Spleen (tissue), 11 donors: Measurements from ENCODE around the gene ZNF516. TPM values are rescaled to one million over a fixed set of nuclear protein-coding genes. Genes with fewer than 3 reads are reported as not detected.

Experiments
- DNase-seq: peaks from one replicate; pipeline ENCODE4 v3.0.0-alpha.2; 2020
- H3K27ac ChIP-seq, 8 donors: fragments of 200-600 bp; sonication (generic) in 7 of 8; 1 replicate in 4 of 8; 2 replicates in 4 of 8; pipeline versions ENCODE4 v1.5.0 to v1.8.0; 2016 to 2021; ENCODE audit warnings: inconsistent platforms in 4 of 8, mild to moderate bottlenecking in 4 of 8, moderate library complexity in 1 of 8
- H3K27me3 ChIP-seq, 7 donors: fragments of 200-600 bp; sonication (generic) in 6 of 7; replicated peaks in 1 of 7; 1 replicate in 4 of 7; 2 replicates in 3 of 7; pipeline versions ENCODE4 v1.5.0 to v1.8.0; 2016 to 2021; ENCODE audit warnings: inconsistent platforms in 3 of 7, mild to moderate bottlenecking in 1 of 7
- H3K36me3 ChIP-seq, 6 donors: fragments of 200-600 bp; sonication (generic) in 5 of 6; 1 replicate in 4 of 6; 2 replicates in 2 of 6; pipeline versions ENCODE4 v1.5.0 to v1.8.0; 2016 to 2021; ENCODE audit warnings: inconsistent platforms in 2 of 6
- H3K4me1 ChIP-seq, 6 donors: fragments of 200-600 bp; sonication (generic) in 5 of 6; 1 replicate in 3 of 6; 2 replicates in 3 of 6; pipeline versions ENCODE4 v1.5.0 to v1.8.0; 2016 to 2021; ENCODE audit warnings: inconsistent platforms in 3 of 6
- H3K4me3 ChIP-seq, 8 donors: fragments of 200-600 bp; sonication (generic) in 7 of 8; 1 replicate in 4 of 8; 2 replicates in 4 of 8; pipeline versions ENCODE4 v1.5.0 to v1.8.0; 2016 to 2021; ENCODE audit warnings: inconsistent platforms in 4 of 8, mild to moderate bottlenecking in 4 of 8, moderate library complexity in 2 of 8
- H3K9me3 ChIP-seq, 8 donors: fragments of 200-600 bp; sonication (generic) in 7 of 8; 1 replicate in 4 of 8; 2 replicates in 4 of 8; pipeline versions ENCODE4 v1.5.0 to v1.8.0; 2016 to 2021; ENCODE audit warnings: inconsistent platforms in 4 of 8
- CTCF ChIP-seq, 11 experiments: fragments of 200-600 bp in 7 of 11; fragments of 450-650 bp in 4 of 11; sonication (generic) in 4 of 11; IDR thresholded peaks in 8 of 11; conservative IDR thresholded peaks in 3 of 11; 1 replicate in 7 of 11; 2 replicates in 4 of 11; pipeline versions ENCODE4 v1.4.0 to v1.8.0; 2016 to 2021; ENCODE audit warnings: antibody characterized with exemption in 11 of 11, inconsistent platforms in 4 of 11, mild to moderate bottlenecking in 1 of 11
- POLR2A ChIP-seq, 3 donors: fragments of 450-650 bp; IDR thresholded peaks; one replicate each; pipeline ENCODE4 v1.5.1; 2017; ENCODE audit warnings: antibody characterized with exemption in 3 of 3, mild to moderate bottlenecking in 1 of 3
- POLR2AphosphoS5 ChIP-seq, 3 donors: sonication (generic); formaldehyde crosslinking; IDR thresholded peaks; one replicate each; pipeline ENCODE4 v1.5.1; 2017; ENCODE audit warnings: antibody characterized with exemption in 3 of 3
- WGBS, 5 donors: extraction: QIAGEN DNeasy Blood & Tissue Kit in 3 of 5; methylation state at CpG; one replicate each; pipeline versions ENCODE4 v1.1.5 to v1.1.7; 2013 to 2018; 5-methylcytosine and 5-hydroxymethylcytosine counted together
- intact Hi-C: fragments of 100-400 bp; cut with DNase I; formaldehyde crosslinking; loops from one replicate; pipeline ENCODE4 v1.15.0; 2023; ENCODE audit warnings: low total_unique reads
- polyA plus RNA-seq, 3 donors: library from polyadenylated mRNA; stranded (reverse); fragments of 200-250 nt; gene quantifications; one replicate each; pipeline ENCODE4 v1.2.1, GENCODE V29; 2013
- total RNA-seq, 7 donors: library from RNA; depleted of rRNA in 3 of 7; stranded (reverse); fragments of >200 nt in 3 of 7; fragmentation: NEBNext Ultra II Directional in 4 of 7; extraction: Animal tissue kit (Norgen Biotek cat#: 25700) in 4 of 7; gene quantifications; one replicate each; pipeline versions ENCODE4 v1.1.0 to v1.2.1, GENCODE V29; 2016 to 2021
- donor health status: healthy with polysubstance abuse.
- donor health status: DM: no; HTN: no; CAD: no; lungs with moderate emphysema.
- donor health status: DM: no; HTN: no; CAD: no.
- donor health status: Bipolar disorder and iron deficiency.
- donor health status: healthy.
- donor health status: DM: no; HTN: no; CAD: no.
- donor health status: DM: yes; HTN: yes; CAD: no.

Gene ZNF516
- total and polyA plus RNA-seq, 10 donors = 4.5 to 58.4 (median 40.0) TPM

- 76 to 83% (median 79%) methylated on average over 22 of the region's 22 CpGs for whole genome bisulfite sequencing, 5 donors
- Histone ChIP-seq H3K27ac (no peak overlapping the region), H3K4me3 (no peak overlapping the region), H3K27me3 (no peaks in the 10 kb centered on the region), H3K4me1 (peaks cover 0 to 70% (median 13%) of the 10 kb centered on the region in 6 donors), H3K9me3 (no peaks in the 10 kb centered on the region), H3K36me3 (peaks cover 0 to 6% (median 0%) of the 10 kb centered on the region in 6 donors)
- intact Hi-C loops = no loop called here
- TF ChIP-seq POLR2A (IDR thresholded peaks at IDR 0.05) = no peak
- no peak for TF ChIP-seq CTCF (IDR thresholded peaks at IDR 0.05 in 8 of 11, conservative IDR thresholded peaks at IDR 0.05 in 3 of 11)
- no peak for TF ChIP-seq POLR2AphosphoS5 (IDR thresholded peaks at IDR 0.05)
- no peak for DNase-seq
These were observed 69.6 kb downstream of the ZNF516 start for GRCh38 chr18:76425146-76426131.

- intact Hi-C loops = no loop called here
- no peak overlapping the region for H3K4me3 ChIP-seq
- no peaks in the 10 kb centered on the region for H3K9me3 ChIP-seq
- no peak for DNase-seq
- TF ChIP-seq POLR2A (IDR thresholded peaks at IDR 0.05) = no peak
- TF ChIP-seq POLR2AphosphoS5 (IDR thresholded peaks at IDR 0.05) = no peak
- no peak for TF ChIP-seq CTCF (IDR thresholded peaks at IDR 0.05 in 8 of 11, conservative IDR thresholded peaks at IDR 0.05 in 3 of 11)
- H3K27me3 ChIP-seq = no peaks in the 10 kb centered on the region
- H3K4me1 ChIP-seq = peaks cover 0 to 51% (median 4%) of the 10 kb centered on the region in 6 donors
- H3K27ac ChIP-seq = no peak overlapping the region
- peaks cover 0 to 6% (median 0%) of the 10 kb centered on the region in 6 donors for H3K36me3 ChIP-seq
- WGBS, 5 donors = 93 to 97% (median 95%) methylated on average over 7 of the region's 7 CpGs
These were observed 72.2 kb downstream of the ZNF516 start for GRCh38 chr18:76422838-76423237.

- no peak overlapping the region for H3K27ac ChIP-seq
- H3K27me3 ChIP-seq = no peaks in the 10 kb centered on the region
- TF ChIP-seq POLR2A (IDR thresholded peaks at IDR 0.05) = no peak
- no peak for TF ChIP-seq CTCF (IDR thresholded peaks at IDR 0.05 in 8 of 11, conservative IDR thresholded peaks at IDR 0.05 in 3 of 11)
- TF ChIP-seq POLR2AphosphoS5 (IDR thresholded peaks at IDR 0.05) = no peak
- peaks cover 0 to 51% (median 7%) of the 10 kb centered on the region in 6 donors for H3K4me1 ChIP-seq
- DNase-seq = no peak
- WGBS, 5 donors = 93 to 96% (median 93%) methylated on average over 11 of the region's 11 CpGs
- H3K36me3 ChIP-seq = peaks cover 0 to 6% (median 0%) of the 10 kb centered on the region in 6 donors
- no peaks in the 10 kb centered on the region for H3K9me3 ChIP-seq
- intact Hi-C loops = no loop called here
- H3K4me3 ChIP-seq = no peak overlapping the region
These were observed 72.9 kb downstream of the ZNF516 start for GRCh38 chr18:76422121-76422520.

- intact Hi-C loops = no loop called here
- H3K4me3 ChIP-seq = no peak overlapping the region
- H3K27ac ChIP-seq = no peak overlapping the region
- H3K4me1 ChIP-seq = peaks cover 0 to 51% (median 8%) of the 10 kb centered on the region in 6 donors
- DNase-seq = no peak
- H3K9me3 ChIP-seq = no peaks in the 10 kb centered on the region
- no peaks in the 10 kb centered on the region for H3K27me3 ChIP-seq
- TF ChIP-seq CTCF (IDR thresholded peaks at IDR 0.05 in 8 of 11, conservative IDR thresholded peaks at IDR 0.05 in 3 of 11) = no peak
- no peak for TF ChIP-seq POLR2A (IDR thresholded peaks at IDR 0.05)
- TF ChIP-seq POLR2AphosphoS5 (IDR thresholded peaks at IDR 0.05) = no peak
- H3K36me3 ChIP-seq = peaks cover 0 to 6% (median 0%) of the 10 kb centered on the region in 6 donors
- 92 to 99% (median 97%) methylated on average over 3 of the region's 3 CpGs for WGBS, 5 donors
These were observed 73.4 kb downstream of the ZNF516 start for GRCh38 chr18:76421685-76422078.
